Measurements from ENCODE around the gene BMP2K.
"Not testable (repeated sequence)": the region's sequence is repeated elsewhere in the genome, so short reads cannot be mapped to it uniquely, and the experiment has no call there.

The BMP2K gene

DNA sequence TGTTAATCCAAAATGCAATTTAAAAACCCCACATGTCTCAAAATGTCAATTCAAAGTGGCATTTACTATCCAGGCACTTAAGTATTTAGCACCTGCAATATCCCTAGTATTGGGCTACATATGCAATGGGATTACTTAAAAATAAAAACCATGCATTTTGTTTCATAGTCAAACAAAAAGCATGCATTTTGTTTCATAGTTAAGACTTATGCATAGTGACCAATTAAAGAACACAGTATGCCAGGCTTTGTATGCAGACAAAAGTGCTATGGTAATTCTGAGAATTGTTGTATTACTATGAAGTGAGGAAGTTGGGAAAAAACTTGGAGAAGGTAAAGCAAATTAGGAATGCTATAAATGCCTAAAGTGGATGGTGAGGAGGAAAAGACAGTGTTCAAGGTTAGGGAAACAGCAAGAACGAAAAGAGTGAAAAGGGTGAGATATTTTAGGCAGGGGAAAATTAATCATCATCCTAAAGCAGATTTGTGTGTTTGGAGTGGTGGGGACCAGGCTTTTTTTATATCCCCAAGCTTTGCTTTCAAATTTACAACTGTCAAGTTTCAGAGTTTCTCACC, 10.6 kb upstream of the BMP2K start:
- DNase-seq = no peak

DNA sequence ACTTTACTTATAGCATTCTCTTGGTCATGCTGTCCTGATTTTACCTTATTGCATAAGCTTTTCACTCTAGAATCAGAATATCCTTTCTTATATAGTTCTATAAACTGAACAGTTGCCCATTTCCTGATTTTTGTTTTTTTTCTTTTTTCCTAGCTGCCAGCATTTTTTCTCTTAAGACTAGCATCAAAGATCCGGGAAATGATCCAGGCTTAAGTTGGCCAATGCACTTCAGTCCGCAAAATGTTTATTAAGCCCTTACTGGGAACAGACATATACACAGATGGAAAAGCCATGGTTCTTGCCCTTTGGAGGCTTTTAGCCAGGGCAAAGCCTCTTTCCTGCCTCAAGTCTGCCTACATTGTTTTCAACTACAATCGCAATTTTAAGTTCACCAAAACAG, 10.1 kb upstream of the BMP2K start:
- no peak for DNase-seq

DNA sequence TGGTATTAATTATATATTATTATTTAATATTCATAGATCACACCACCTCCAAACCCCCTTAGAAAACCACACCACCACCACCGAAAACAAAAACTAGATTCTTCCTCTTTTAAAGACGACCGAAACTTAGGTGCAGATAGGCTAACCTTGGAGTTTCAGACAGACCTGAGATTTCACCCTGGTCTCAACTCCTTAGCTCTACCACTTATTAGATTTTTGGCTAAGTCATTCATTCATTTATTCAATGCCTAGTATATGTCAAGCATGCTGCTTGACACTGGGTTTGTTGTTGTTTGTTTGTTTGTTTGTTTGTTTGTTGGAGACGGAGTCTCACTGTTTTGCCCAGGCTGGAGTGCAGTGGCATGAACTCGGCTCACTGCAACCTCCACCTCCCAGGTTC, 9.5 kb upstream of the BMP2K start:
- DNase-seq = no peak

DNA sequence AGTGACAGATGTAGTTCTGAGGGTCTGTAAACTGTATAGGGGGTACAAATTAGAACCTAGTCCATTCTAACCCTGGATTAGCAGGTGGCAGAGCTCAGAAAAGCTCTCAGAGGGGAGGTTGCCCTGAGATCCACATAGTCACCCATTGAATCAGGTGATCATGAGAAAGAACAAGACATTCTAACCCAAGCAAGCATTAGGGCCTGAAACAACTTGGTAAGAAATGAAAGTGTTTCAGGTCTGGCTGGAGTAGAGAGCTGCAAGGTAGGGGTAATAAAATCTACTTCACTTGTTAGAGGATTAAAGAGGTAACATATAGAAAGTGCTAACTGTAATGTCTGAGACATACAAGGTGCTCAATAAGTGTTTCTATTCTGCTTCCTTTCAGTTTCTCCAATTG, 8.8 kb upstream of the BMP2K start:
- no peak for DNase-seq

DNA sequence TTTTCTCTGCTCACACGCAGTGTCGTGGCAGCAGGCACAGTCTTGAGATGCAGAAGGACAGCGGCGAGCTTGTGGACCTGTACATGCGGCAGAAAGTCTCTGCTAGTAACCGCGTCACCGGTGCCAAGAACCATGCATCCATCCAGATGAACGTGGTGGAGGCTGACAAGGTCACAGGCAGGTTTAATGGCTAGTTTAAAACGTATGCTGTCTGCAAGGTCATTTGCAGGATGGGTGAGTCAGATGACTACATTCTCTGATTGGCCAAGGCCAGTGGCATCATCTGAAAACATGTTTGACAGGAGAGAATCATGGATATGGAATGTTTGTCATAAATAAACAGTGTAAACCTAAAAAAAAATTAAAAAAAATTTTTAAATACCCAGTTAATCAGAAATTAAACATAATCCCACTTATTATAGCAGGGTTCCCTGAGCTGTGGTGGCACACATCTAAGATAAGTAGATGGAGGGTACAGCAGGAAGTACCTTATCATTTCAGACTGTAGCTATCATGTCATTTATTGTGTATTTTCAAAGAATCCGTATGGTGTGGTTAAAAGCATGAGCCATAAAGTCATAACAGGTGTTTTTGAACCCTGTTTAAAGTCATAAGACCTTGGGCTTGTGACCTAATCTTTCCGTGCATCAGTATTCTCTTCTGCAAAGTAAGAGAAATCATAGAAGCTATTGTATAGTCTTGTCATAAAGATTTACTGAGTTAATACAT, 7.5 kb upstream of the BMP2K start:
- no peak for DNase-seq

DNA sequence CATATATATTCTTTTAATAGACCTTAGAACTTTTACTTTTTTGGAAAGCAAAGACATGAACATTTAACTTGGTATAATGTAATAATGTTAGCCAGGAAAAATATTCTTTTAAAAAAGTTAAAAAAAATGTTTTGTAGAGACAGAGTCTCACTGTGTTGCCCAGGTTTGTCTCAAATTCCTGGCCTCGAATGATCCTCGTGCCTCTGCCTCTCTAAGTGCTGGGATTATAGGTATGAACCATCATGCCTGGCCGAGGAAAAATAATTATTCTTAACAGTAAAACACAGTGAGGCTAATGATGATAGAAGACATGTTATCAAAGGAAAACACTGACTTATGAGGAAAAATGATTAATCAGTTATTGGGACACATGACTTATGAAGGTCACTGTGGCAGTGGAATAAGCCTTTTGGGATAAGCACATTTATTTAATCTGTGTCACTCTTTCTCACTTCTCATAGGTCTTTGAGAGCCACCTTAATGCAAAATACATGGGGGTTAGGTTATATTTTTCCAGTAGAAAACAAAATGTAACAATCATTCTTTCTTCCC, 6.0 kb upstream of the BMP2K start:
- no peak for DNase-seq

DNA sequence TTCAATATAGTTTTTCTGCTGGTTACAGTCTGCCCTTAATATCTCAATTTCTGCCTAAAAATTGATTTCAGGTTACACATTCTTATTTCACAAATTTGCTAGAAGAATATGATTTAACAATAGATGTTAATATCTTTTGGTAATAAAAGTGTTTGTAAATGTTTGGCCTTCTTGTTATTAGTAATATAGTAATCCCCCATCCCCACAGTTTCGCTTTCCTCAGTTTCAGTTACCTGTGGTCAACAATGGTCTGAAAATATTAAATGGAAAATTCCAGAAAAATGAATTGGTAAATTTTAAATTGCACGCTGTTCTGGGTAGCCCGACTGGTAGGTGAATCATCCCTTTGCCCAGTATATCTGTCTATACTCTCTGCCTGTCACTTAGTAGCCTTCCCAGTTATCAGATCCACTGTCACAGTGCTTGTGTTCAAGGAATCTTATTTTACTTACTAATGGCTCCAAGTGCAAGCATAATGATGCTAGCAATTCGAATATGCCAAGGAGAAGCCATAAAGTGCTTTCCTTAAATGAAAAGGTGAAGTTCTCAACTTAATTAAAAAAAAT, 3.5 kb upstream of the BMP2K start:
- DNase-seq = no peak

DNA sequence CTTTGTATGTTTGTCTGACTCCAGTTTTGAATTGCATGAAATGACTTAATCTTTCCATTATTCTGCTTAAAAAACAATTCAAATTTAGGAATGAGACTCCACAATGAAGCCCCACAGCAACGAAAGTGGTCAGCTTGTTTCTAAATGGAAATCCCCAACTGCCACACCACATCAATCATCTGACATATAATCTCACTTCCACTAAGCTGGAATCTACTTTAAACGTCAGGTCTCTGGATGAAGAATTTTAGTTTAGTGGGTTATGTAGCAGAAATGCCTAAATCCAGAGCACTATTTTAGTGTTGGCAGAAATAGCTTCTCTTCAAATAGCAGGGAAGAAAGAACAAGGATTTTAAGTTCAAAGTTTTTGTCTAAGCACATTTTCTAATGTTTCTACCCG, 1.7 kb upstream of the BMP2K start:
- DNase-seq = no peak

DNA sequence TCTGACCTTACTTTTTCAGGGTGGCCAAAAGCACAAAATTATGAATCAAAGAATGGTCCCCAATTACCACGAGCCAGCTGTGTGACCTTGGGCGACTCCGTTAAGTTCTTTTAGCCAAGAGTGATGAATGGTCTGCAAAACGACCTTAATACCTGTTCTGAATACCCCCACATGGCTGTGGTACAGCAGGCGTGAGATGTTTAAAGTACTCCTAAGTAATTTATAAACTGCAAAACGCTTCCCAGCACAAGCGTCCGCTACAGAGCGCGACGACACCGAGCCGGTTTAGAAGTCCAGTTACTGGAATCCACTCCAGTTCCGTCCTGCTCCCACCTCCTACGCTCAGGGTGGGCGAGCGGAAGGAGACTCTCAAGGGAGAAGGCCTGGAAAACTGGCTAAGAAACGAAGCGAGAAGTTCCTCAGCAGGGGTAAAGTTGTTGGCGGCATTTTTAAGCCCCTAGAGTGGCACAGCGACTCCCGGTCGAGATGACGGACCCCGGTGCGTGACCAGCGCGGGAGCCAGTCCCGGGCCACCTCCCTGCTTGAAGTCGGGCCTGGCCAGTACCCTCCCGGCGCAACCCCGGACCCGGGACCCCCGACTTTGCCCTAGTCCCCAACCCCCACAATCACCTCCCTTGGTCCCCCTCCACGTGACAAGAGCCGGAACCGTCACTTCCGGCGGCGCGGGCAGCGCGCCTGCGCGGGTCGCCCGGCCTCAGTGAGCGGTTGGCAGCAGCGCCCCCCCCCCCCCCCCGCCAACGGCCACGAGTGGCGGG, 659 bp upstream of the BMP2K start:
- peak; percentile 52 to 67 for DNase-seq

DNA sequence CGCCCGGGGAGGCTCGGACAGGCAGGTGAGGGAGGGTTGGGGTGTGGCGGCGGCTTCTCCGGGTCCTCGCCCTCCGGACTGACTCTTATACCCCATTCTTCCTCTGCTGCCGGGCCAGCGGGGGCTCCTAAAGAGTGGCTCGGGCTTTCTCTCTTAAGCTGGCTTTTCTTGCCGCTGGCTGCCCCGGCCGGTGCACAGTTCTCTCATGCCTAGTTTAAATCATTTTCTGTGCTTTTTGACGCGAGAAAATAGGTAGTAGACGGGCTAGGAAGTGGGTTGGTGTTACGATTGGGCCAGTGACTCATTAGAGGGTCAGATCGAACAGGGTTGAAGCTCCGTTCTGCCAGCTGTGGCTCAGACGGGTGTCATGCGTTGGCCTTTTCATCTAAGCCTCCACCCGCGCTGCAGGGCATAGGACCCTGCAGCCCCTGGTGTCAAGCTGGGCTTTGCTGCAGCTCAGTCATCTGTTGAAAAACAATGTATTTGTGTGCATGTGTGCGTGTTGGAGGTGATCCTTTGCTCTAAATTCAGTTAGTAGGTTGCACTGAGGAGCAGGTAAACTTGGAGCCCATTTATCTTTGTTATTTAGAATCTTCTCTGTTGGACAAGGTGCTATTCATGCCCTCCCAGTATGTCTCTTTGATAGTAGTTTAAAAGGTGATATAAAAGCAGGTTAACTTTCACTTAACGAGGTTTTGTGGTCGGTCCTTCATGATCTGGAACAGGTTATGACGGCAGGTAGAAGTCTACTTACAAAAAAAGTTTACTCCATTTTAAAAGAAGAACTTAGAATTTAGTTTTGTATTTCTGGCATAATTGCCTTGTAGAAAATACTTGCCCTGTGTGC, 802 bp downstream of the BMP2K start:
- peak in 1 of 2 experiments; percentile 42 for DNase-seq

DNA sequence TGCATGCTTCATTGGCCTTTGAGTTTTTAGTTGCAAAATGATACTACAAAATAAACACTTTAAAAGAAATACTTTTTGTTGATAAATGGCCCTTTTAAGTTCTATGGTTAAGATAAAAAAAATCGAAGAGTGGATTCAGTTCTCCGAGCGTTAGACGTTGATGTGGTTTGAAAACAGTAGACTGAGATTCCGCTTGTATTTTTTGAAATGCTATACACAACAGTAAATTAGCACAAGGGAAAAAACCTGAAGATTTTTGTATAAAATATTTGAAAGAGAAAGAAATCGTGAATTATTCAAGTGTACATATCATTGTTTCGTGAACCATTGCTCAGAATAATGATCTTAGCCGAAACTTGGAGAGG, 1.4 kb downstream of the BMP2K start:
- no peak for DNase-seq

DNA sequence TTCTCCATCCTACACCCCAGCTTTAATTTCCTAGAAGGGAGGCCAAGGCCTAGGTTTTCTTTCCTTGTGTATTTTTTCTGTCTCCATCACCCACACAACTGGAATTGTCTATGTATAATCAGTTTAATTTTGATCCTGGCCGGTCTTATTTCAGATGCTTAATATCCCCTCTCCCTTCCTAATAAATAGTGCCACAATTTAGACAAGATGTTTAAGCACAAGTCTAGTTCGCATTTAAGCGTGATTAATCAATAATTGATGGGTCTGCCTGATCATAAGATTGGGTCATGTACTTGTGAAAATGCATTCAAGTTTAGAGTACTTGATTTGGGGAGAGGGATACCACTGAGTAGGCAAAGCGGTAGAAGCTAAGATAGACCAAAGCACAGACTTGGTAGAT, 2.4 kb downstream of the BMP2K start:
- DNase-seq = no peak

DNA sequence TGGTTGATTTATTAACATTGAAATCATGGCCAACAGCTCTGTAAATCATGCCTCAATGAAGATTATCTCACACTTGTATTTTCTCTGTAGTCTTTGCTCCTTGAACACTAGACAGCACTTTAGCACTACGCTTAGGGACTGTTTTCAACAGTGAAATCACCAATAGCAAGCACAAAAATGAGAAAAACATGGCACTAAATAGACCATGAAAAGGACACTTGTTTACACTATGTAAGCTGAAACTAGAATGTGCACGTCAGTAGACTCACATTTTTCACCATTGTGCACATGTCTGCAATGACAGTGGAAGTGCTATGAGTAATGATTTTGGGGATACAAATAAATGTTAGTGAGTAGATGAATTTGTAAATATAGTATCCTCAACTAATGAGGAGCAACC, 3.1 kb downstream of the BMP2K start:
- no peak for DNase-seq

DNA sequence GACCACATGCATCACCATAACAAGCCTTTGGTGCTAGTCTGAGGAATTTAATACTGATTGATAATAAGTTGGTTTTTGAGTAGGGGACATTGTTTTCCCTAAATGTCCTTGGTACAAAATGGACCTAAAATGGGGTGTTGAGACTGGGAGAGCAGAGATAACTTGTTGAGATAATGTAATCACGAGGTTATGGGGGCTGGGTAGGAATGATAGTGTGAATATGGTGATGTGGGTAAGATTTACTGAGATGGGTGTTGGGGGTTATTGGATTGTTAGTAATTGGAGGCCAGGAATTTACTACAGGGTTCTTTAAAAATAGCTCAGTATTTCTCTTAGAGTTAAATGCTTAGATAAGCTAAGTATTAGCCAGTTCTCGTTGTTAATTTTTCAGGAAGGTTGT, 3.9 kb downstream of the BMP2K start:
- no peak for DNase-seq

DNA sequence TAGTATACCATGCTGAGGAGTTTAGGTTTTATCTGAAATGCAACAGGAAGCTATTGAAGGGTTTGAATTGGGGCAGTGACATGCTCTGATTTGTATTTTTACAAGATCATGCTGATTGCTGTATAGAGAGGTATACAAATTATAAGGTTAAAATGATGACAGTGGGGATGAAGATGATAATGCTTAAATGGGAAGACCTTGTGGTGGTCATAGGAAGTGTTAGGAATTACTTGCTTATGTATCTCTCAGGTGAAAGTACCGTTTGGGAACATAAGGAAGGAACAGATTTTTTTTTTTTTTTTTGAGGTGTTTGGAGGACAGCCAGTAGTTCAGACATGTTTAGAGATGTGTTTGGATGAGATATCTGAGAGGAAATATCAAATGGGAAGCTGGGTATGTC, 5.0 kb downstream of the BMP2K start:
- DNase-seq = no peak

DNA sequence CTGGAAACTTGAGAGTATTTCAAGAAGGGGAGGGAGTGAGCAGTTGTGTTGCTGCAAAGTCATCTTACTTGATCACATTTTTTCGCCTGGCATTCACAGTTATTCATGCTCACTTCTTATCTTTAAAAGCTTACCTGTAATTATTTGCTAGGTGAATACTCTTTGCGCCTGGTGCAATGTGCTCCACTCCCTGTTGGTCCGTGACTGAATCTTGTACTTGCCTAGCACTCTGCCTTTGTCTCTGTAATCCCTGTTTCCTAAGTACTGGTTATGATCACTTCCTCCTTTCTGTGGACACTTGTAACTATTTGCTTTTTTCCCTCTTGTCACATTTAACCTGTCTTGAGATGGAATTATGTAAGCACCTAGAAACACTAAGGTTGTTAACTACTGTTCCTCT, 5.8 kb downstream of the BMP2K start:
- no peak for DNase-seq

DNA sequence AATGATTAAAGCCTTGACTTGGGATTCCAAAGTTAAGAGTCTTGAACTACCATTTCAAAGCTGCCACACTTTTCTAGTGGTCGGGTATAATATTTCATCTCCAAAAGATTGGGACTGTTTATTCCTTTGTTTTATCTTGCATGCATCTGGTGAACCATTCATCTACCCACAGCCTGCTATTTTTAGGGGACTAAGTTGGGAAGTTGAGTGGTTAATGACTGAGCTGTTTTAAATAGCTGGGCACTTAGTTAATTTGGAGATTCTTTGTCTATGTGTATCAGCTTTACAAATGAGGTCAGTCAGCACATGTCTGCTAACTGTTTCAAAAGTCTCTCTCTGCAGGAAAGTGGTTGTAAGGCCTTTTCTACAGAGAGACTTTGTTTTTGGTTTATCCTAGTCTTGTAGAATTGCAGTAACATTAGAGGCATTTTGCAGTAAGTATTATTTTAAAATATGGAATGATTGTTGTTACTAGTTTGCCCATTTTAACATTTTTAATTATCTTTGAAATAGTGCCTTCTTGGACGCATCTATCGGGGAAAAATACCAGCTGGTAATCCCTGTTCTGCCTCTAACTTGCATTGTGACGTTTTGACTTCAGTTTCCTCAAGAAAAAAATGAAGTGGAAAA, 8.2 kb downstream of the BMP2K start:
- peak in 1 of 2 experiments; percentile 43 for DNase-seq

DNA sequence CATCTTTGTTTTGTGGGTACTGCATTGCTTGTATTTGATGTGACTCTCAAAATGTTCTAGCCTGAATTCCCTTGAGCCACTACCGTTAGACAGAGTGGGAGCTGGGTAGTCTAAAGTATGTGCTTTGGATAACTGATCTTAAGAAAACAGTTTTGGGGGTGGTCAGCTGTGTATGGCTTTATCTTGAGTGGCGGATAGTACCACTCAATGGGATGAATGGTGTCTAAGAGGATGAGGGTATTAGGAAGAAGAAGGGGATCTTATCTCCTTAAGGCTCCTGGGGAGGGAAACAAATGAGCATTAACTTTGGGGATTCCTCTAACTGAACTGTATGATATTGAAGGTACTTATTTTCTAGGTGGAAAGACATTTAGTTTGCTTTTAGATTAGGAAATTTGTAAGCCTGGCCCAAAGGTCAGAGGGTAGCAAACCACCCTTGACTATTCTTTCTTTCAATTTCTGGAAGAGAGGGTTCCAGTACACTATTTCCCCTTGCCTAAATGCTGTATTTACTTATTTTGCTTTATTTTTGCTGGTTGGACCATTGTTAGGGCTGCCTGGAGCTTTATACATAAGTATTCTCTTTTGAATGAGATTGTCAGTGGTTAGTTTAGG, 11.3 kb downstream of the BMP2K start:
- DNase-seq = peak in 1 of 2 experiments; percentile 28

DNA sequence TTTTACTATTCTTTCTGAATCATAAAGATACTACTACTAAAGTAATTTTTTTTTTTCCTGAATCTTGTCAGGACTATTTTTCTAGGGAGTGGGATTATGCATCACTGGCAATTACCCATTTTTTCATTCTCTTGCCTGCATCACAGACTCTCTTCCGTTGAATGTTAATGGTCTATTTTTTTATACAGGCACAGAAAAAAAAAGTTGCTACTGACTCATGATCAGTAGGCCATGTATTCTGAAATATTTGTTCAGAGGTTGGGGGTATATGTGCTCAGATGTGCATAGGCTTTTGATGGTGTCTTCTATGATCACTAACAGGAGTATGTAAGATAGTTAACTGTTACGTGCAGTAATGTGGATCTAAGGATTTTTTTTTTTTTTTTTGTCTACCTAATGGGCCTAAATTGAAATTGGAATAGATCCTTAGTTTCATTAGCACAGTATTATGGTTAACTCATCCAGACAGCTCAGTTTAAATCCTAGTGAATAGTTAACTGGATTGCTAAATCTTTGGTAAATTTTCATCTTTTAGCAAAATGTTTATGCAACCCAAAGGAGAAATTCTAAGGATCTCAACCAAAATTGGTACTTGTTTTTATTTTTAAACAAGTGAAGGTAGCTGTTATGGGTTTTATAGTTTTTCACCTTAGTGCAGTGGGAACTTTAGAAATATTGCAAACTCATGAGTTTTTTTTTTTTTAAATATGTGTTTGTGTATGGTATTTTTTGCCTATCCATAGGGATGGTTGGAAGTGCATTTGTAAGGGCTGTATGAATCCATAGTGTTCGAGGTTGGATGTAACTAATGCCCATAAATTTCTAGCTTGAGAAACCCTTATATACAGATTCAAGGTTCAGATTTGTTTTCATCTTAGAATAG, 12.1 kb downstream of the BMP2K start:
- no peak for DNase-seq

DNA sequence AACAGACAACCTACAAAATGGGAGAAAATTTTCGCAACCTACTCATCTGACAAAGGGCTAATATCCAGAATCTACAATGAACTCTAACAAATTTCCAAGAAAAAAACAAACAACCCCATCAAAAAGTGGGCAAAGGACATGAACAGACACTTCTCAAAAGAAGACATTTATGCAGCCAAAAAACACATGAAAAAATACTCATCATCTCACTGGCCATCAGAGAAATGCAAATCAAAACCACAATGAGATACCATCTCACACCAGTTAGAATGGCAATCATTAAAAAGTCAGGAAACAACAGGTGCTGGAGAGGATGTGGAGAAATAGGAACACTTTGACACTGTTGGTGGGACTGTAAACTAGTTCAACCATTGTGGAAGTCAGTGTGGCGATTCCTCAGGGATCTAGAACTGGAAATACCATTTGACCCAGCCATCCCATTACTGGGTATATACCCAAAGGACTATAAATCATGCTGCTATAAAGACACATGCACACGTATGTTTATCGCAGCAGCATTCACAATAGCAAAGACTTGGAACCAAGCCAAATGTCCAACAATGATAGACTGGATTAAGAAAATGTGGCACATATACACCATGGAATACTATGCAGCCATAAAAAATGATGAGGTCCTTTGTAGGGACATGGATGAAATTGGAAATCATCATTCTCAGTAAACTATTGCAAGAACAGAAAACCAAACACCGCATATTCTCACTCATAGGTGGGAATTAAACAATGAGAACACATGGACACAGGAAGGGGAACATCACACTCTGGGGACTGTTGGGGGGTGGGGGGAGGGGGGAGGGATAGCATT, 19.7 kb downstream of the BMP2K start:
- not testable (repeated sequence) for DNase-seq

Data from NCI-H524 (cell line).